HG03139 (cell line): ENCODE results near the gene PIPOX.
"Not testable (repeated sequence)": the region's sequence is repeated elsewhere in the genome, so short reads cannot be mapped to it uniquely, and the experiment has no call there.

Experiments
- ATAC-seq: cut with Tn5 transposase; IDR thresholded peaks from one replicate; pipeline ENCODE4 v1.9.1; 2021; ENCODE audit not compliant: unreplicated experiment

The PIPOX gene

DNA sequence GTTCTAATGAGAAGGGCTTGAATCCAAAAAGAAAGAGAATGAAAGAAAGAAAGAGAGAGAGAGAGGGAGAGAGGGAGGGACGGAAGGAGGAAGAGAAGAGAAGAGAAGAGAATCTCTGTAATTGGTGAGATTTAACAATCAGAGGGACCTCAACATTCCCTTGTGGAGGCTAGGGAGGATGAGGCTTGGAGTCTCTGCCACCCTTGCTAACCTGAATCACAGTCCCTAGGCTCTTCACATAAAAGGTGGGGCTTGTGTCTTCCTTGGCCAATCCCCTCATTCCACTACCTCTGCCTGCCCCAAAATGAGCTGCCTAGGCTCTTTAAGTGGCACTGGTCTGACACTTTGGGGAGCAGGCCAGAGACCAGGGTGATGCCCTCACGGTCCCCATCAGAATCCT is 30.1 kb downstream of the PIPOX start:
- no peak for ATAC-seq

DNA sequence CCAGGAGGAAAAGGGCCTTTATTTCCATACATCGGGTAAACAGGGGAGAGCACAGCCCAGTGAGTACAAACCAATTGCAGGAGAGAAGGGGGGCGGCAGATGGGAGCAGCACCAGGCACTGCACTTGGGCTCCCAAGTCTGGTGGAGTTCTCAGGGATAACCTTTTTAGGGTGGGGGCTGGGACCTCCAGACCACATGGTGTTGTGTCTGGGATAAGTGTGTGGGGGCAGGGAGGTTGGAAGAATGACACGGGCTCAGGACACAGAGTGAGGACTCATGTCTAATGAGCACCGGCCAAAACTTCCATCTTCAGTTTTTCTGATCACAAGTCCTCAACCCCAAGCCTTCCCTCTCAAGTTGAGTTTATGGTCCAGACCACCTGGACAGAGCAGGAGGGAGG is 30.6 kb downstream of the PIPOX start:
- no peak for ATAC-seq

DNA sequence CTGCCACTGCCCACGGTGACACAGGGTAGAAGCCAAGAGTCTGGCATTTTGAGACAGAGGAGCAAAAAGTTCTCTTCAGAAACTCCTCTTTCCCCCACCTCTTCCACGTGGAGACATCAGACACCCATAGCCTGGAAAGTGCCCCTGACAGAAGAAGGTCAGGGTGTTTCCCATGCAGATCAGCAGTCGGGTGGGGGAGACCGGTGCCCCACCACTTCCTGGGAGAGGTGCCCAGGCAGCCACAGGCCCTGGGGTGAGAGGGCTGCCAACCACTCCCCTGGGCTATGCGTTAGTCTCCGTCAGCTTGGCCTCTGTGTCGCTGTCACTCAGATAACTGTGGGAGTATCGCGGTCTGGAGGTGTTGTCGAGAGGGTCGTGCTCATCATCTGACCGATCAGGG is 31.5 kb downstream of the PIPOX start:
- no peak for ATAC-seq

DNA sequence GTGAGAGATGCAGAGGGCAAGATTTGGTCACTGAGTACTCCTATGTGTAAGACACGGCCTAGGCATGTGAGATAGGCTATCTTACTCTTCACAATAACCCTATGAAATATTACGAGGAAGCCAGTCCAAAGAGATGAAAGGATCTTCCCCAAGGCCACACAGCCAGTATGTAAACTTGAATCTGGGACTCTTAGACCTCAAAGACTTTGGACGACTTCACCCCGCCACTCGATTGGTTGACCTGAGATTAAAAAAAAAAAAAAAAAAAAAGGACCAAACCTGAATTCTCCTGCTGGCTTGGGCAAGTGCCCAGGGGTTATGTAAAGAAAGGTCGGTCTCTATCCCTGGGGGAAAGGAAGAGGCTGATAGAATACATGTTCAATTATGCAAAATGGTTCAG is 33.1 kb downstream of the PIPOX start:
- ATAC-seq: no peak

DNA sequence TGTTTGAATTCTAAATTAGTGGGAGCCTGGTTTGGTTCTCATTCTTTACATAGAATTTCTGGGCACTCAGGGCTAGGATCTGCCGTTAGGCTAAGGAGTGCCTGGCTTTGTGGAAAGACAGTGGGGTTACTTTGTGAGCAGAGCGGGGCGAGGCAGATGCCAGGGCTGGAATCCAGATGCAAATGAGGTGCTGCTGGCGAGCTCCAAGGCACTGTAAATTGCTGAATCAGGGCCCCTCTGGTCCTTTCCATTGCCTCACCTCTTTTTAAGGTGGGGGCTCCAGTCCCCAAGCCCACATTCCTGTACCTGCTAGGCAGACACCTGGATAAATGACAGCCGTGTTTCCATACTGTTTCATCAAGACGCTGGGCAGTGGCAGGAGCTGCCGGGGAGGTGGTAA is 33.8 kb downstream of the PIPOX start:
- no peak for ATAC-seq

GRCh38 chr17:29077320-29077719 is 34.4 kb downstream of the PIPOX start:
- ATAC-seq: no peak

GRCh38 chr17:29078183-29079045 is 35.5 kb downstream of the PIPOX start:
- ATAC-seq: no peak

GRCh38 chr17:29079433-29079832 is 36.5 kb downstream of the PIPOX start:
- ATAC-seq: no peak

GRCh38 chr17:29079887-29080286 is 36.9 kb downstream of the PIPOX start:
- ATAC-seq: no peak

DNA sequence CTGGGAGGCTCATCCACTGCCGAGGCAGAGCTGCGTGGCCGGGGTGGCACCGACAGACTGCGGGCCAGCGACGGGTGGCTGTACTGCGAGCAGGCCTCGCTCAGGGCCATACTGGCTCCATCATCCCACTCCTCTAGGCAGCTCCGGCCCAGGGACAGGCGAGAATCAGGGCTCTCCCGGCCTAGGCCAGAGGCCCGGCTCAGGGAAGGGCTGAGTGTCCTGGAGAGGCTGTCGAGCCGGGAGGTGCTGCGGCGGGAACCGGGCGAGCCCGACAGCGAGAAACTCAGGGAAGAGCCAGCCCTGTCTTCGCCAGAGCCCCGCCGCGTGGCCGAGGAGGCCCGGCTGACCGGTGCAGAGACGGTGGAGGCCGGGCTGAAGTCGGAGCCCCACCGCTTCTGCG is 37.4 kb downstream of the PIPOX start:
- ATAC-seq: no peak

DNA sequence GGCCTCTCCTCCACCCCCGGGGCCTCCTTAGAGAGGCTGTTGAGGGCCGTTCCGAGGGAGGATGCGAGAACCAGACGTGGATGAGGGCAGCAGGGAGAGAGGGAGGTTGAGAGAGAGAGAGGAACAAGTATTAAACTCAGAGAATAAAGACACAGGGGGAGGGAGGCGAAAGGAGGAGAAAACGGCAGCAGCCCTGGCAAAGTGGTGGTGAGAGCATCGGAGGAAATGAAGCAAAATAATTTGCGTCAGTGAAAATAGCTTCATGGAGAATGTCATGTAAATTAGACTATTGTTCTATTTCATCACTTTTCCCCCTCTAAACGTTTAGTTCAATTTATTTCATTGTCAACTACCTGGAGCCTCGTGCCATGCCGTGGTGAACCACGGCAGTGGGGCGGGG is 38.0 kb downstream of the PIPOX start:
- no peak for ATAC-seq

DNA sequence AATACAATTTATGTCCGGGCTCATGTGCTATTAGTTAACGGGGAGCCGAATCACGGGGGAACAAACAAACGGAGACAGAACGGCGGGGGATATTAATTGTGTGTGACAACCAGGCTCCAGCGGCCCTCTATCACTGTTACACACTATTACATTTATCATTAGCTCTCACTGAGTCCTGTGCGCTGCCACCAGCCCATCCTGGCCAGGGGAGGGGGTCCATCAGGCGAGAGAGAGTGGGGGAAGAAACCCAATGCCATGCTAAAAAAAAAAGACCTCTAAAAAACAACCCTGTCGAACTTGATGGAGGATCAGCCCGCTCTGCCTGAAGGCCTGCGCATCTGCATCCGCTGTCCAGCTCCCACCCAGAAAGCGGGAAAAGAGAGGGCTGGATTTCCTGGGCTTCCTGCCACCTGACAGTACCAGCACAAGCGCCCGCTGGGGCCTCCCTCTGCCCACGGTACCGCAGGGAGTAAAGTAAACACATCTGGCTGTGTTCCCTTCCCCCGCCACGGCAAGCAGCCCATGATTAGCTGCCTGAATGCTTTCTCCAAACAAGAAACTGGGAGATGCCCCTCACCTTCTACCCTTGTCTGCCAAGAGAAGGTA is 41.7 kb downstream of the PIPOX start:
- ATAC-seq: no peak

DNA sequence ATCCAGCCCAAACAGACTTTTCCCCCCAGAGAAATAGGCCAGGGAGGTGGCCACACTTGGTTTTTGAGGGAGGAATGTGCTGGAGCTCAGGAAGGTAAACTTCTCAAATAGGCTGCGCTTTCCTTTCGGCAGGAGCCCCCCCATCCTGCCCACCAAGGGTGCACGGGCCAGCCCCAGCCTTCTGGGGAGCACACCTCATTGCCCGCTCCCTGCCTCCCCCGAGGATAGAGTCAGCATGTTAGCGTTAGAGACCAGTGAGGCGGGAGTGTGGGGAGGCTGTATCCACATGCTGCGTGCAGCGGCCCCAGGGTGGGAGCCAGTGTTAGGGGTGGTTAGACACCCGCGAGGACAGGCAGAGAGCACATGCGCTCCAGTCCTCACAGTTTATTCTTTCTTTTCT is 42.3 kb downstream of the PIPOX start:
- no peak for ATAC-seq

DNA sequence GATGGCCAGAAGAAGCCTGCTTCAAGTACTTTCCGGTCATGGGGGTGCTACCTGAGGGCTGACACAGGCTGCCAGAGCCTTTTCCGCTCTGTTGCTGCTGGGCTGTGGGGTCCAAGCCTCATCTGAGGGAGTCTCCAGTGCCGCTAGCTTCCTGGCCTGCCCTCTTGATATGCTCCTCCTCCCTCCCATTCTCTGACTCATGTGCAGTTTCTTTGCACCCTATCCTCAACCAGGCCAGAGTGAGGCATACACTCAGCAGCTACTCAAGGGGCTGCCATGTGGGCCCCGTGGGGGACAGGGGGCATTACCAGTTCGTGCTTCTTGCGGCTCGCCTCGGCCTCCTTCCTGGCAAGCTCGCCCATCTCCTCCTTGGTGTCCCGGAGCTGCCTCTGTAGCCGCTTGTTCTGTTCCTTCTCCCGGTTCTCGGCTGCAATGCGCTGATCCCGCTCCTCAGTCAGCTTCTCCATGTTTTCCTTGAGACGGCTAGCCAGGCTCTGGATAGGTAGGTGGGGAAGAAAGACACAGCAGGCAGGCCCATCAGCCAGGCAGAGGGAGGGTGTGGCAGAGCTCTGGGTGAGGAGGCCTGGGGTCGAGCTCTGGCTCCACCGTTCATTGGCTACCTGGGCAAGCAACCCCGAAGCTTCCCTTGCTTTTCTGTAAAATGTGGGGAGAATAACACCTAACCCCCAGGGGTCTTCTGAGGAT is 43.8 kb downstream of the PIPOX start:
- ATAC-seq: no peak

- not testable (repeated sequence) for ATAC-seq
Measured at GRCh38 chr17:29088782-29089181, 45.8 kb downstream of the PIPOX start.

GRCh38 chr17:29089601-29090044 is 46.7 kb downstream of the PIPOX start:
- ATAC-seq: no peak

DNA sequence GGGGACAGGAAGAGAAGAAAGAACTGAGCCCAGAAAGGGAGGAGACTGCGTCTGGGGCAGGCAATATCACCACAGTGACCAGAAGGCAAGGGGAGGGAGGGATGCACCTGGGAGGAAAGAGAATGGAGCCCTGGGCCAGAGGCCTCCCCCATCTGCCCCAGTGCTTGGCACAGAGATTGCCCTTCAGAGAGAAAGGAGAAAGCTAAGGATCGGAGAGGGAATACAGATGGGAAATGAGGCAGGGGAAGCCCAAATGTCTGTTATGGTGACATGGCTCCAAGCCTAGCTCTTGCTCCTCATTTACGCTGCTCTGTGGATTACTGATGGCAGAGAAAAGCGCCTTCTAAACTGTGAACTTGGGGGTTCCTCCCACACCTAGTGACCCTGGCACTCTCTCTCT is 47.2 kb downstream of the PIPOX start:
- no peak for ATAC-seq

- ATAC-seq: no peak
Measured at GRCh38 chr17:29090750-29091605, 48.0 kb downstream of the PIPOX start.

- ATAC-seq: no peak
Measured at GRCh38 chr17:29091606-29092289, 48.8 kb downstream of the PIPOX start.

DNA sequence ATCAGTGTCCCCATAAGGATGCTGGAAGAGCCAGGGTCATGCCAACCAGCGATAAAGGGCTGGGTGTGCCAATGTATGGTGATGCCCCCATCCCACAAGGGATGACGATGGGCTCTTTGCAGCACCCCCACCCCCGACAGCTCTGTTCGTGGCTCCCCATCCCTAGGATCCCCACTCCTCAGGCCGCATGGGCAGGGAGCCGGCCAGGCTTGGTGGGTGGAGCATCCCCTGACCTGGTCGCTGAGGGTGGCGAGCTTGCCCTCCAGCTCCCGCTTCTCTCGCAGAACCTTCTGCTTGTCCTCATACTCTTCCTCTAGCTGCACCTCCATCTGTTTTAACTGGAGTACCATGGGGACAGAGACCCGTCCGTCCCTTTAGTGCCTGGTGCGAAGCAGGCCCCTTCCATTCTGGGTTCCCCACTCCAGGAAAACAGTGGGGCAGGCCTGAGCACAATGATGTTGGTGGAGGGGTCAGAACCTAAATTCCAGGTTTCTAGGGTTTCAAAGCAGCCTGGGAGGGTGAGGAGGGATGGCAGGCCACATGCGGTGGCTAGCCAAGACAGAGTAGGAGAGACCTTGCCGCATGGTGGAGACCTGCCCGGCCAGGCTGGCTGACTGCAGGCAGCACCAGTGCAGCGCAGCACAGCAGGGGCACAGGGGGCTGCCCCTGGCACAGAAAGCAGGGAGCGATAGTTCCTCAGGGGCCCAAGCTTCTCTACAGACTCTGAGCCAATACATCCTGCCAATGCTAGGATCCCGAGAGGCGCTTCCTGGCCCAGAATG is 50.3 kb downstream of the PIPOX start:
- ATAC-seq: no peak
